Measurements from ENCODE around the gene MAP3K5. TPM values are rescaled to one million over a fixed set of nuclear protein-coding genes. Genes with fewer than 3 reads are reported as not detected.

Gene MAP3K5
- total RNA-seq, 1 donor from 2014 or later, result 5.7 TPM

GRCh38 chr6:136521427-136521826 lies 270.9 kb downstream of the MAP3K5 start:
- no peaks in the 10 kb centered on the region for H3K36me3 ChIP-seq (ENCODE audit: control insufficient read depth, insufficient read depth, low read length)
- TF ChIP-seq CTCF (IDR thresholded peaks at IDR 0.05; ENCODE audit: insufficient read depth, low read length, poor library complexity, severe bottlenecking), result no peak
- DNase-seq (ENCODE audit: low read depth), result no peak
- no peaks in the 10 kb centered on the region for H3K27me3 ChIP-seq (ENCODE audit: control insufficient read depth, insufficient read depth, low read length)
- H3K4me3 ChIP-seq (ENCODE audit: low read depth, low read length), result no peak overlapping the region

GRCh38 chr6:136520517-136520916 lies 271.8 kb downstream of the MAP3K5 start:
- Histone ChIP-seq H3K36me3 (ENCODE audit: control insufficient read depth, insufficient read depth, low read length) (no peaks in the 10 kb centered on the region), H3K27me3 (ENCODE audit: control insufficient read depth, insufficient read depth, low read length) (no peaks in the 10 kb centered on the region), H3K4me3 (ENCODE audit: low read depth, low read length) (no peak overlapping the region)
- no peak for DNase-seq (ENCODE audit: low read depth)
- TF ChIP-seq CTCF (IDR thresholded peaks at IDR 0.05; ENCODE audit: insufficient read depth, low read length, poor library complexity, severe bottlenecking), result no peak

- Histone ChIP-seq H3K27me3 (ENCODE audit: control insufficient read depth, insufficient read depth, low read length) (no peaks in the 10 kb centered on the region), H3K36me3 (ENCODE audit: control insufficient read depth, insufficient read depth, low read length) (no peaks in the 10 kb centered on the region), H3K4me3 (ENCODE audit: low read depth, low read length) (no peak overlapping the region)
- DNase-seq (ENCODE audit: low read depth), result no peak
- TF ChIP-seq CTCF (IDR thresholded peaks at IDR 0.05; ENCODE audit: insufficient read depth, low read length, poor library complexity, severe bottlenecking), result no peak
These were observed 274.7 kb downstream of the MAP3K5 start for GRCh38 chr6:136517582-136517981.

GRCh38 chr6:136517002-136517401 lies 275.3 kb downstream of the MAP3K5 start:
- DNase-seq (ENCODE audit: low read depth), result peak; percentile 52
- TF ChIP-seq CTCF (IDR thresholded peaks at IDR 0.05; ENCODE audit: insufficient read depth, low read length, poor library complexity, severe bottlenecking), result no peak

GRCh38 chr6:136514591-136514990 lies 277.7 kb downstream of the MAP3K5 start:
- no peak for DNase-seq (ENCODE audit: low read depth)
- TF ChIP-seq CTCF (IDR thresholded peaks at IDR 0.05; ENCODE audit: insufficient read depth, low read length, poor library complexity, severe bottlenecking), result no peak
- H3K36me3 ChIP-seq (ENCODE audit: control insufficient read depth, insufficient read depth, low read length), result no peaks in the 10 kb centered on the region
- no peak overlapping the region for H3K4me3 ChIP-seq (ENCODE audit: low read depth, low read length)
- no peaks in the 10 kb centered on the region for H3K27me3 ChIP-seq (ENCODE audit: control insufficient read depth, insufficient read depth, low read length)

More at GRCh38 chr6:136517002-136517401, 275.3 kb downstream of the MAP3K5 start:
- no peaks in the 10 kb centered on the region for H3K27me3 ChIP-seq (ENCODE audit: control insufficient read depth, insufficient read depth, low read length)
- H3K36me3 ChIP-seq (ENCODE audit: control insufficient read depth, insufficient read depth, low read length), result no peaks in the 10 kb centered on the region
- no peak overlapping the region for H3K4me3 ChIP-seq (ENCODE audit: low read depth, low read length)

- no peak overlapping the region for H3K4me3 ChIP-seq (ENCODE audit: low read depth, low read length)
- no peak for DNase-seq (ENCODE audit: low read depth)
- H3K36me3 ChIP-seq (ENCODE audit: control insufficient read depth, insufficient read depth, low read length), result no peaks in the 10 kb centered on the region
- TF ChIP-seq CTCF (IDR thresholded peaks at IDR 0.05; ENCODE audit: insufficient read depth, low read length, poor library complexity, severe bottlenecking), result no peak
- no peaks in the 10 kb centered on the region for H3K27me3 ChIP-seq (ENCODE audit: control insufficient read depth, insufficient read depth, low read length)
These were observed 280.4 kb downstream of the MAP3K5 start for GRCh38 chr6:136511926-136512325.

Data from kidney epithelial cell (primary cell).